Measurements from ENCODE around the gene RYR2. TPM values are rescaled to one million over a fixed set of nuclear protein-coding genes. Genes with fewer than 3 reads are reported as not detected.
"Not testable (repeated sequence)": the region's sequence is repeated elsewhere in the genome, so short reads cannot be mapped to it uniquely, and the experiment has no call there.

Gene RYR2
- total and polyA plus RNA-seq, 4 donors = 0.43 to 11.6 (median 2.0) TPM

GRCh38 chr1:237126180-237126579 lies 84.2 kb downstream of the RYR2 start:
- peaks cover 0 to 4% (median 1%) of the 10 kb centered on the region in 4 donors for H3K9me3 ChIP-seq (ENCODE audit: control insufficient read depth in 4 of 4, insufficient read depth in 3 of 4, low read length in 3 of 4)
- no peak for DNase-seq
- WGBS, 2 donors = 93 to 94% methylated on average over 2 of the region's 2 CpGs
- no peaks in the 10 kb centered on the region for H3K36me3 ChIP-seq (ENCODE audit: control insufficient read depth in 4 of 4, insufficient read depth in 4 of 4, low read length in 4 of 4)
- H3K27ac ChIP-seq (ENCODE audit: low read depth in 1 of 2, low read length in 1 of 2) = peak overlapping the region in 1 of 2 donors; percentile 70
- no peak overlapping the region for H3K9ac ChIP-seq (ENCODE audit: insufficient read depth in 1 of 2, low read length in 2 of 2)
- TF ChIP-seq CTCF (IDR thresholded peaks at IDR 0.05; ENCODE audit: control extremely low read depth, extremely low read depth) = no peak
- no peak for ATAC-seq (ENCODE audit: insufficient read depth, low FRiP score)
- H3K4me3 ChIP-seq = no peak overlapping the region
- H3K4me1 ChIP-seq (ENCODE audit: control insufficient read depth in 5 of 5, insufficient read depth in 5 of 5, low read length in 5 of 5) = peaks cover 0 to 5% (median 0%) of the 10 kb centered on the region in 5 donors
- H3K27me3 ChIP-seq (ENCODE audit: control insufficient read depth in 3 of 3, insufficient read depth in 3 of 3, low read length in 2 of 3) = no peaks in the 10 kb centered on the region

DNA sequence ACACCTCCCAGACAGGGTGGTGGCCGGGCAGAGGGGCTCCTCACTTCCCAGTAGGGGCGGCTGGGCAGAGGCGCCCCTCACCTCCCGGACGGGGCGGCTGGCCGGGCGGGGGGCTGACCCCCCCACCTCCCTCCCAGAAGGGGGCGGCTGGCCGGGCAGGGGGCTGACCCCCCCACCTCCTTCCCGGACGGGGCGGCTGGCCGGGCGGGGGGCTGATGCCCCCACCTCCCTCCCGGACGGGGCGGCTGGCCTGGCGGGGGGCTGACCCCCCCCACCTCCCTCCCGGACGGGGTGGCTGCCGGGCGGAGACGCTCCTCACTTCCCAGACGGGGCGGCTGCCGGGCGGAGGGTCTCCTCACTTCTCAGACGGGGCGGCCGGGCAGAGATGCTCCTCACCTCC lies 85.3 kb downstream of the RYR2 start:
- not testable (repeated sequence) for ATAC-seq (ENCODE audit: insufficient read depth, low FRiP score); DNase-seq
- whole genome bisulfite sequencing, 2 donors = 96% methylated on average over 22 of the region's 31 CpGs; no CpG with 5 or more reads in 1 of the 2 donors

DNA sequence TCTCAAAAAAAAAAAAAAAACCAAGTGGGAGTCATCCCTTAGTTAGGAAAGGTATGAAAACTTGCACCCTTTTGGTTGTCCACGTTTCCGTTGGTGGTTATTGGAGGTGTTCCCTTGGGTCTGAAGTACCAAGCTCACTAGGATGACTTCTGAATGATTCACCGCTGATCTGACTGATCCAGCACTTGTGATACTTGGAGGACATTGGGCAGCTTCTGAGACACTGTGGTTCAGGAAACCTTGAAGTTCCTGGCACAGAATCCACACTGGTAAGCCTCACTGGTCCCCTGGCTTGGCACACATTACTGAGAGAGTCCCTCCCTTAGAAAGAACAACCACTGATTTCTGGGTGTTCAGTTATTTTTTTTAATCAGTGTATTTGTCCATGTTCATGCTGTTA lies 91.9 kb downstream of the RYR2 start:
- Histone ChIP-seq H3K36me3 (ENCODE audit: control insufficient read depth in 4 of 4, insufficient read depth in 4 of 4, low read length in 4 of 4) (no peaks in the 10 kb centered on the region), H3K4me3 (no peak overlapping the region), H3K9ac (ENCODE audit: insufficient read depth in 1 of 2, low read length in 2 of 2) (no peak overlapping the region), H3K4me1 (ENCODE audit: control insufficient read depth in 5 of 5, insufficient read depth in 5 of 5, low read length in 5 of 5) (peaks cover 0 to 4% (median 0%) of the 10 kb centered on the region in 5 donors), H3K27ac (ENCODE audit: low read depth in 1 of 2, low read length in 1 of 2) (peak overlapping the region in 1 of 2 donors; percentile 66), H3K9me3 (ENCODE audit: control insufficient read depth in 4 of 4, insufficient read depth in 3 of 4, low read length in 3 of 4) (peaks cover 0 to 15% (median 1%) of the 10 kb centered on the region in 4 donors), H3K27me3 (ENCODE audit: control insufficient read depth in 3 of 3, insufficient read depth in 3 of 3, low read length in 2 of 3) (no peaks in the 10 kb centered on the region)
- no peak for ATAC-seq (ENCODE audit: insufficient read depth, low FRiP score)
- TF ChIP-seq CTCF (IDR thresholded peaks at IDR 0.05; ENCODE audit: control extremely low read depth, extremely low read depth) = no peak
- no peak for DNase-seq
- WGBS, 2 donors = 58 to 73% methylated on average over 3 of the region's 3 CpGs

More for the DNA sequence above, 85.3 kb downstream of the RYR2 start:
- not testable (repeated sequence) for H3K9me3 ChIP-seq (ENCODE audit: control insufficient read depth in 4 of 4, insufficient read depth in 3 of 4, low read length in 3 of 4); H3K4me1 ChIP-seq (ENCODE audit: control insufficient read depth in 5 of 5, insufficient read depth in 5 of 5, low read length in 5 of 5); H3K36me3 ChIP-seq (ENCODE audit: control insufficient read depth in 4 of 4, insufficient read depth in 4 of 4, low read length in 4 of 4); H3K27ac ChIP-seq (ENCODE audit: low read depth in 1 of 2, low read length in 1 of 2); H3K4me3 ChIP-seq; H3K9ac ChIP-seq (ENCODE audit: insufficient read depth in 1 of 2, low read length in 2 of 2); H3K27me3 ChIP-seq (ENCODE audit: control insufficient read depth in 3 of 3, insufficient read depth in 3 of 3, low read length in 2 of 3)

DNA sequence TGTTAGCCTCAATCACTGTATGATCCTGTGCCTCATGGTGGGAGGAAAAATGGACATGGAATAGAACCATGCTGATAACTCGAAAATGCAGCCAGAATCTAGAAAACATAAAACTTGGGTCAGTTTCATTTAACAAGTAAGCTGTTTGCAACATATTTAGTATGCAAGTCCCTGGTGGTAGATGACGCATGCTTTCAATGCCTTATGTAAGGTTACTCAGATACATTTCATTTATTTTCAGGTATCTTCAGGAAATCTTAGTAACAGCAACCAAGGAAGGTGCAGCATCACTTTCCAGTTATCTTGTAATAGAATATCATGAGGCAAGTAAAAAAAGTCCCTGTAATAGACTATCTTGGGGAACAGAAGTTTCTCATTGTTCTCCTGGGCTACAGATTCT lies 92.9 kb downstream of the RYR2 start:
- no peak for DNase-seq
- no peak for ATAC-seq (ENCODE audit: insufficient read depth, low FRiP score)
- no peak for TF ChIP-seq CTCF (IDR thresholded peaks at IDR 0.05; ENCODE audit: control extremely low read depth, extremely low read depth)
- H3K36me3 ChIP-seq (ENCODE audit: control insufficient read depth in 4 of 4, insufficient read depth in 4 of 4, low read length in 4 of 4) = no peaks in the 10 kb centered on the region
- peaks cover 0 to 15% (median 3%) of the 10 kb centered on the region in 4 donors for H3K9me3 ChIP-seq (ENCODE audit: control insufficient read depth in 4 of 4, insufficient read depth in 3 of 4, low read length in 3 of 4)
- H3K9ac ChIP-seq (ENCODE audit: insufficient read depth in 1 of 2, low read length in 2 of 2) = no peak overlapping the region
- H3K4me1 ChIP-seq (ENCODE audit: control insufficient read depth in 5 of 5, insufficient read depth in 5 of 5, low read length in 5 of 5) = peaks cover 0 to 7% (median 0%) of the 10 kb centered on the region in 5 donors
- H3K27ac ChIP-seq (ENCODE audit: low read depth in 1 of 2, low read length in 1 of 2) = peak overlapping the region in 1 of 2 donors; percentile 57
- no peak overlapping the region for H3K4me3 ChIP-seq
- H3K27me3 ChIP-seq (ENCODE audit: control insufficient read depth in 3 of 3, insufficient read depth in 3 of 3, low read length in 2 of 3) = no peaks in the 10 kb centered on the region
- WGBS, 2 donors = 86 to 88% methylated on average over 2 of the region's 2 CpGs
